K562 (cell line): ENCODE results near the gene LLCFC1.

Source experiments
- HDAC3 ChIP-seq: fragments of 450-650 bp; IDR thresholded peaks from 2 replicates; pipeline ENCODE4 v1.6.1; 2018; ENCODE audit warnings: borderline replicate concordance, mild to moderate bottlenecking, moderate library complexity; ENCODE audit not compliant: partially characterized antibody
- HNRNPLL ChIP-seq: fragments of 200-400 bp; formaldehyde crosslinking; IDR thresholded peaks from 2 replicates; pipeline ENCODE4 v1.6.1; 2017; ENCODE audit warnings: low read length, low read depth, mild to moderate bottlenecking; ENCODE audit not compliant: poor library complexity, severe bottlenecking
- NFIC ChIP-seq: fragments of 450-650 bp; IDR thresholded peaks from 2 replicates; pipeline ENCODE4 v1.6.1; 2017; ENCODE audit warnings: mild to moderate bottlenecking, inconsistent platforms
- TAF1 ChIP-seq: IDR thresholded peaks from 2 replicates; pipeline ENCODE4 v1.6.1; 2011; ENCODE audit warnings: mild to moderate bottlenecking, low read length, moderate library complexity; ENCODE audit not compliant: insufficient read depth, control insufficient read depth, severe bottlenecking; ENCODE audit errors: extremely low read depth
- TAL1 ChIP-seq: fragments of 450-650 bp; IDR thresholded peaks from 2 replicates; pipeline ENCODE4 v1.6.1; 2016; ENCODE audit warnings: mild to moderate bottlenecking
- TF ChIP-seq, protein P1 (sequence below), 3 experiments: IDR thresholded peaks in 2 of 3; conservative IDR thresholded peaks in 1 of 3; 2 replicates each; pipeline ENCODE4 v1.5.1; 2011 to 2012; ENCODE audit warnings: low read length in 3 of 3, mild to moderate bottlenecking in 3 of 3, control low read depth in 2 of 3, improper control_type of control experiment in 1 of 3, inconsistent platforms in 1 of 3, low read depth in 1 of 3, mixed read lengths in 1 of 3, moderate library complexity in 1 of 3; ENCODE audit not compliant: insufficient read depth in 2 of 3
- TF ChIP-seq, protein P2 (sequence below): sonication (generic); formaldehyde crosslinking; IDR thresholded peaks from 2 replicates; pipeline ENCODE4 v1.8.0; 2022; ENCODE audit warnings: mild to moderate bottlenecking, missing genetic modification reagents
- TF ChIP-seq, protein P3 (sequence below), 2 experiments: fragments of 450-650 bp; formaldehyde crosslinking in 1 of 2; IDR thresholded peaks; 2 replicates each; pipeline versions ENCODE4 v1.4.0 to v1.6.1; 2014 to 2020; ENCODE audit warnings: mild to moderate bottlenecking in 2 of 2, borderline replicate concordance in 1 of 2, low read depth in 1 of 2

DNA sequence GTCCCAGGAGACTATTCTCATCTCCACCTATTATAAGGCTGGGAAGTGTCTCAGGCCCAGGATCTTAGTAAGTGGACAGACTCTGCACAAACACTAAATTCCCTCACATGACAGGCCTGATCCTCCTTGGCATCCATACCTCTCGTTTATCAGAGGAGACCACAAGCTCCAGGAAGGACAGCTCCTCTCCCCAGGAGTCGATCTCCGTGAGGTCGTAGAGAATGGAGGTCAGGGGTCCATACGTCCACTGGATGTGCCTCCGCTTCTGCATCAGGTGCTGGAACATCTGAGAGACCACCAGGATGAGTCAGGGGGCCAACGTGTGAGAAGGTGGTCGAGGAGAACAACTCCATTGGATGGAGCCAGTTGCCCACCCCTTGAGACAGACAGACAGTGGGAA, 11.3 kb upstream of the LLCFC1 start:
- TF ChIP-seq TAF1 (no peak), TAL1 (no peak), HNRNPLL (no peak), HDAC3 (no peak), NFIC (no peak)
- TF ChIP-seq, protein P1, sequence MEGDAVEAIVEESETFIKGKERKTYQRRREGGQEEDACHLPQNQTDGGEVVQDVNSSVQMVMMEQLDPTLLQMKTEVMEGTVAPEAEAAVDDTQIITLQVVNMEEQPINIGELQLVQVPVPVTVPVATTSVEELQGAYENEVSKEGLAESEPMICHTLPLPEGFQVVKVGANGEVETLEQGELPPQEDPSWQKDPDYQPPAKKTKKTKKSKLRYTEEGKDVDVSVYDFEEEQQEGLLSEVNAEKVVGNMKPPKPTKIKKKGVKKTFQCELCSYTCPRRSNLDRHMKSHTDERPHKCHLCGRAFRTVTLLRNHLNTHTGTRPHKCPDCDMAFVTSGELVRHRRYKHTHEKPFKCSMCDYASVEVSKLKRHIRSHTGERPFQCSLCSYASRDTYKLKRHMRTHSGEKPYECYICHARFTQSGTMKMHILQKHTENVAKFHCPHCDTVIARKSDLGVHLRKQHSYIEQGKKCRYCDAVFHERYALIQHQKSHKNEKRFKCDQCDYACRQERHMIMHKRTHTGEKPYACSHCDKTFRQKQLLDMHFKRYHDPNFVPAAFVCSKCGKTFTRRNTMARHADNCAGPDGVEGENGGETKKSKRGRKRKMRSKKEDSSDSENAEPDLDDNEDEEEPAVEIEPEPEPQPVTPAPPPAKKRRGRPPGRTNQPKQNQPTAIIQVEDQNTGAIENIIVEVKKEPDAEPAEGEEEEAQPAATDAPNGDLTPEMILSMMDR (IDR thresholded peaks at IDR 0.05 in 2 of 3, conservative IDR thresholded peaks at IDR 0.05 in 1 of 3; ENCODE audit: insufficient read depth in 2 of 3, low read depth in 1 of 3, low read length in 3 of 3) = no peak
- TF ChIP-seq, protein P2, sequence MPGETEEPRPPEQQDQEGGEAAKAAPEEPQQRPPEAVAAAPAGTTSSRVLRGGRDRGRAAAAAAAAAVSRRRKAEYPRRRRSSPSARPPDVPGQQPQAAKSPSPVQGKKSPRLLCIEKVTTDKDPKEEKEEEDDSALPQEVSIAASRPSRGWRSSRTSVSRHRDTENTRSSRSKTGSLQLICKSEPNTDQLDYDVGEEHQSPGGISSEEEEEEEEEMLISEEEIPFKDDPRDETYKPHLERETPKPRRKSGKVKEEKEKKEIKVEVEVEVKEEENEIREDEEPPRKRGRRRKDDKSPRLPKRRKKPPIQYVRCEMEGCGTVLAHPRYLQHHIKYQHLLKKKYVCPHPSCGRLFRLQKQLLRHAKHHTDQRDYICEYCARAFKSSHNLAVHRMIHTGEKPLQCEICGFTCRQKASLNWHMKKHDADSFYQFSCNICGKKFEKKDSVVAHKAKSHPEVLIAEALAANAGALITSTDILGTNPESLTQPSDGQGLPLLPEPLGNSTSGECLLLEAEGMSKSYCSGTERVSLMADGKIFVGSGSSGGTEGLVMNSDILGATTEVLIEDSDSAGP (CRISPR knock-in tag) = no peak
- TF ChIP-seq, protein P3, sequence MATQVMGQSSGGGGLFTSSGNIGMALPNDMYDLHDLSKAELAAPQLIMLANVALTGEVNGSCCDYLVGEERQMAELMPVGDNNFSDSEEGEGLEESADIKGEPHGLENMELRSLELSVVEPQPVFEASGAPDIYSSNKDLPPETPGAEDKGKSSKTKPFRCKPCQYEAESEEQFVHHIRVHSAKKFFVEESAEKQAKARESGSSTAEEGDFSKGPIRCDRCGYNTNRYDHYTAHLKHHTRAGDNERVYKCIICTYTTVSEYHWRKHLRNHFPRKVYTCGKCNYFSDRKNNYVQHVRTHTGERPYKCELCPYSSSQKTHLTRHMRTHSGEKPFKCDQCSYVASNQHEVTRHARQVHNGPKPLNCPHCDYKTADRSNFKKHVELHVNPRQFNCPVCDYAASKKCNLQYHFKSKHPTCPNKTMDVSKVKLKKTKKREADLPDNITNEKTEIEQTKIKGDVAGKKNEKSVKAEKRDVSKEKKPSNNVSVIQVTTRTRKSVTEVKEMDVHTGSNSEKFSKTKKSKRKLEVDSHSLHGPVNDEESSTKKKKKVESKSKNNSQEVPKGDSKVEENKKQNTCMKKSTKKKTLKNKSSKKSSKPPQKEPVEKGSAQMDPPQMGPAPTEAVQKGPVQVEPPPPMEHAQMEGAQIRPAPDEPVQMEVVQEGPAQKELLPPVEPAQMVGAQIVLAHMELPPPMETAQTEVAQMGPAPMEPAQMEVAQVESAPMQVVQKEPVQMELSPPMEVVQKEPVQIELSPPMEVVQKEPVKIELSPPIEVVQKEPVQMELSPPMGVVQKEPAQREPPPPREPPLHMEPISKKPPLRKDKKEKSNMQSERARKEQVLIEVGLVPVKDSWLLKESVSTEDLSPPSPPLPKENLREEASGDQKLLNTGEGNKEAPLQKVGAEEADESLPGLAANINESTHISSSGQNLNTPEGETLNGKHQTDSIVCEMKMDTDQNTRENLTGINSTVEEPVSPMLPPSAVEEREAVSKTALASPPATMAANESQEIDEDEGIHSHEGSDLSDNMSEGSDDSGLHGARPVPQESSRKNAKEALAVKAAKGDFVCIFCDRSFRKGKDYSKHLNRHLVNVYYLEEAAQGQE (IDR thresholded peaks at IDR 0.05; ENCODE audit: borderline replicate concordance) = no peak
- TF ChIP-seq, protein P3 (CRISPR knock-in tag; IDR thresholded peaks at IDR 0.05; ENCODE audit: low read depth) = no peak
